RWPE2 (cell line): ENCODE measurements around the gene SLC25A20.

Experiments used
- ATAC-seq: fragments of 200-7000 bp; cut with Tn5 transposase; 3 replicates; pipeline ENCODE4 v1.9.1; 2021; ENCODE audit warnings: low read depth
- DNase-seq: peaks from one replicate; pipeline ENCODE4 v3.0.0-alpha.2; 2020; ENCODE audit warnings: low spot score
- H3K27ac ChIP-seq: fragments of 450-650 bp; 2 replicates; pipeline ENCODE4 v1.5.1; 2017; ENCODE audit warnings: mild to moderate bottlenecking; ENCODE audit not compliant: poor library complexity, severe bottlenecking
- H3K27me3 ChIP-seq: fragments of 250-450 bp; sonication (Bioruptor Pico); 2 replicates; pipeline ENCODE4 v1.5.1; 2021; ENCODE audit warnings: mild to moderate bottlenecking, moderate library complexity; ENCODE audit not compliant: insufficient read depth, poor library complexity, severe bottlenecking
- H3K36me3 ChIP-seq: fragments of 250-450 bp; sonication (Bioruptor Pico); 2 replicates; pipeline ENCODE4 v1.5.1; 2020; ENCODE audit warnings: low read depth, mild to moderate bottlenecking, moderate library complexity
- H3K4me1 ChIP-seq: fragments of 250-450 bp; sonication (Bioruptor Pico); 2 replicates; pipeline ENCODE4 v1.5.1; 2021; ENCODE audit warnings: mild to moderate bottlenecking, moderate library complexity; ENCODE audit not compliant: insufficient read depth, poor library complexity, severe bottlenecking
- H3K4me3 ChIP-seq: fragments of 250-450 bp; sonication (Bioruptor Pico); 2 replicates; pipeline ENCODE4 v1.5.1; 2021; ENCODE audit warnings: mild to moderate bottlenecking, moderate library complexity; ENCODE audit not compliant: severe bottlenecking
- H3K9me3 ChIP-seq: fragments of 250-450 bp; sonication (Bioruptor Pico); 2 replicates; pipeline ENCODE4 v1.5.1; 2021; ENCODE audit warnings: mild to moderate bottlenecking, moderate library complexity; ENCODE audit not compliant: severe bottlenecking
- CTCF ChIP-seq: fragments of 450-650 bp; IDR thresholded peaks from one replicate; pipeline ENCODE4 v1.5.1; 2017; ENCODE audit warnings: mild to moderate bottlenecking, moderate library complexity; ENCODE audit not compliant: poor library complexity, severe bottlenecking

SLC25A20 gene

GRCh38 chr3:48881652-48882114 is 17.0 kb downstream of the SLC25A20 start:
- no peak for TF ChIP-seq CTCF
- Histone ChIP-seq H3K27me3 (no peaks in the 10 kb centered on the region), H3K27ac (no peak overlapping the region), H3K4me3 (no peak overlapping the region), H3K36me3 (no peaks in the 10 kb centered on the region), H3K4me1 (no peaks in the 10 kb centered on the region), H3K9me3 (no peaks in the 10 kb centered on the region)
- ATAC-seq (no peak), DNase-seq (no peak)

- no peak for TF ChIP-seq CTCF
- no peaks in the 10 kb centered on the region for H3K36me3 ChIP-seq
- H3K27me3 ChIP-seq = no peaks in the 10 kb centered on the region
- no peaks in the 10 kb centered on the region for H3K9me3 ChIP-seq
- no peaks in the 10 kb centered on the region for H3K4me1 ChIP-seq
- no peak overlapping the region for H3K27ac ChIP-seq
- no peak overlapping the region for H3K4me3 ChIP-seq
- DNase-seq = no peak
- ATAC-seq = no peak
These were observed 17.7 kb downstream of the SLC25A20 start for GRCh38 chr3:48881006-48881405.

- DNase-seq (no peak), ATAC-seq (no peak)
- Histone ChIP-seq H3K27ac (no peak overlapping the region), H3K9me3 (no peaks in the 10 kb centered on the region), H3K36me3 (no peaks in the 10 kb centered on the region), H3K4me1 (no peaks in the 10 kb centered on the region), H3K27me3 (no peaks in the 10 kb centered on the region), H3K4me3 (no peak overlapping the region)
- no peak for TF ChIP-seq CTCF
These were observed 18.7 kb downstream of the SLC25A20 start for GRCh38 chr3:48879994-48880377.

- no peak overlapping the region for H3K27ac ChIP-seq
- no peaks in the 10 kb centered on the region for H3K4me1 ChIP-seq
- no peaks in the 10 kb centered on the region for H3K27me3 ChIP-seq
- ATAC-seq = no peak
- no peak for DNase-seq
- no peaks in the 10 kb centered on the region for H3K9me3 ChIP-seq
- no peak overlapping the region for H3K4me3 ChIP-seq
- TF ChIP-seq CTCF = no peak
- H3K36me3 ChIP-seq = no peaks in the 10 kb centered on the region
These were observed 19.2 kb downstream of the SLC25A20 start for GRCh38 chr3:48879307-48879993.

DNA sequence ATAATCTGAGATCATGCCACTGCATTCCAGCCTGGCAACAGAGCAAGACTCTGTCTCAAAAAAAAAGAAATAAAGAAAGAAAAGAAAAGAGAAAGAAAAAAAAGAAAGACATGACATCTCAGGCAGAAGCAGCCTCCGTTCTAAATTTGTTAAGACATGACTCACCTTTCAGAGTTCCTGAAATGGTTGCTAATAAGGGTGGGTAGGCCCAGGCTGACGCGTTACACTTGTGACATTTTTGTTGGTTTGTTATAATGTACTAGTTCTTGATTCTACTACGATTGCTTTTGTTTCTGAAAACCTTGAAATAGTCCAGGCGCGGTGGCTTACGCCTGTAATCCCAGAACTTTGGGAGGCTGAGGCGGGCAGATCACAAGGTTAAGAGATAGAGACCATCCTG is 21.0 kb downstream of the SLC25A20 start:
- Histone ChIP-seq H3K27me3 (no peaks in the 10 kb centered on the region), H3K4me3 (no peak overlapping the region), H3K9me3 (no peaks in the 10 kb centered on the region), H3K4me1 (no peaks in the 10 kb centered on the region), H3K27ac (no peak overlapping the region), H3K36me3 (no peaks in the 10 kb centered on the region)
- no peak for DNase-seq
- TF ChIP-seq CTCF = no peak
- no peak for ATAC-seq
